DOHH2 (cell line): ENCODE results near the gene GLRX.

Source experiments
- CTCF ChIP-seq: fragments of 200-600 bp; sonication (generic); IDR thresholded peaks from one replicate; pipeline ENCODE4 v1.5.1; 2014; ENCODE audit warnings: antibody characterized with exemption, mild to moderate bottlenecking, low read depth, low read length; ENCODE audit not compliant: poor library complexity, severe bottlenecking
- EZH2phosphoT487 ChIP-seq: fragments of 200-600 bp; sonication (generic); IDR thresholded peaks from 2 replicates; pipeline ENCODE4 v1.6.1; 2017; ENCODE audit warnings: borderline replicate concordance, mild to moderate bottlenecking, antibody characterized with exemption, low read length, moderate library complexity, mixed read lengths

GRCh38 chr5:95823218-95823737, 752 bp upstream of the GLRX start:
- TF ChIP-seq CTCF (no peak), EZH2phosphoT487 (no peak)
